DOHH2 (cell line): ENCODE data around the gene MLKL.

ENCODE experiments used
- H3F3A ChIP-seq: fragments of 200-600 bp; sonication (generic), shearing (Covaris generic); 2 replicates; pipeline ENCODE4 v1.6.0; 2016; ENCODE audit warnings: antibody characterized with exemption, mild to moderate bottlenecking; ENCODE audit not compliant: control insufficient read depth, insufficient read depth
- H3K27ac ChIP-seq: fragments of 200-600 bp; sonication (generic); 2 replicates; pipeline ENCODE4 v1.5.1; 2014; ENCODE audit warnings: low read depth, mild to moderate bottlenecking, low read length, moderate library complexity
- H3K27me3 ChIP-seq: fragments of 200-600 bp; sonication (generic); 2 replicates; pipeline ENCODE4 v1.6.1; 2014; ENCODE audit warnings: mild to moderate bottlenecking, low read length, mixed read lengths; ENCODE audit not compliant: control insufficient read depth
- H3K36me3 ChIP-seq: fragments of 200-600 bp; sonication (generic); 2 replicates; pipeline ENCODE4 v1.6.1; 2014; ENCODE audit warnings: mild to moderate bottlenecking, low read length, moderate library complexity, mixed read lengths; ENCODE audit not compliant: control insufficient read depth
- H3K4me1 ChIP-seq: fragments of 200-600 bp; sonication (generic); 2 replicates; pipeline ENCODE4 v1.6.1; 2014; ENCODE audit warnings: mild to moderate bottlenecking, low read length, mixed read lengths; ENCODE audit not compliant: control insufficient read depth
- H3K4me2 ChIP-seq: fragments of 200-600 bp; sonication (generic); 2 replicates; pipeline ENCODE4 v1.6.0; 2014; ENCODE audit warnings: mild to moderate bottlenecking, low read length, moderate library complexity
- H3K4me3 ChIP-seq: fragments of 200-600 bp; sonication (generic); 2 replicates; pipeline ENCODE4 v1.5.1; 2014; ENCODE audit warnings: mild to moderate bottlenecking, low read length, mixed read lengths
- H3K79me2 ChIP-seq: fragments of 200-600 bp; sonication (generic); 2 replicates; pipeline ENCODE4 v1.6.1; 2014; ENCODE audit warnings: mild to moderate bottlenecking, low read length, mixed read lengths; ENCODE audit not compliant: control insufficient read depth
- H3K9me2 ChIP-seq: fragments of 200-600 bp; sonication (generic); replicated peaks from 2 replicates; pipeline ENCODE4 v1.6.1; 2014; ENCODE audit warnings: mild to moderate bottlenecking, low read length, mixed read lengths; ENCODE audit not compliant: control insufficient read depth
- H3K9me3 ChIP-seq: fragments of 200-600 bp; sonication (generic); 2 replicates; pipeline ENCODE4 v1.6.1; 2014; ENCODE audit warnings: antibody characterized with exemption, low read length, mixed read lengths; ENCODE audit not compliant: control insufficient read depth, insufficient read depth
- H4K20me1 ChIP-seq: fragments of 200-600 bp; sonication (generic); 2 replicates; pipeline ENCODE4 v1.6.0; 2014; ENCODE audit warnings: low read depth, mild to moderate bottlenecking, antibody characterized with exemption, low read length, moderate library complexity; ENCODE audit not compliant: control insufficient read depth, insufficient read depth
- EZH2phosphoT487 ChIP-seq: fragments of 200-600 bp; sonication (generic); IDR thresholded peaks from 2 replicates; pipeline ENCODE4 v1.6.1; 2017; ENCODE audit warnings: borderline replicate concordance, mild to moderate bottlenecking, antibody characterized with exemption, low read length, moderate library complexity, mixed read lengths
- TF ChIP-seq, protein P1 (sequence below): fragments of 200-600 bp; sonication (generic); IDR thresholded peaks from one replicate; pipeline ENCODE4 v1.5.1; 2014; ENCODE audit warnings: antibody characterized with exemption, mild to moderate bottlenecking, low read depth, low read length; ENCODE audit not compliant: poor library complexity, severe bottlenecking

Gene MLKL

DNA sequence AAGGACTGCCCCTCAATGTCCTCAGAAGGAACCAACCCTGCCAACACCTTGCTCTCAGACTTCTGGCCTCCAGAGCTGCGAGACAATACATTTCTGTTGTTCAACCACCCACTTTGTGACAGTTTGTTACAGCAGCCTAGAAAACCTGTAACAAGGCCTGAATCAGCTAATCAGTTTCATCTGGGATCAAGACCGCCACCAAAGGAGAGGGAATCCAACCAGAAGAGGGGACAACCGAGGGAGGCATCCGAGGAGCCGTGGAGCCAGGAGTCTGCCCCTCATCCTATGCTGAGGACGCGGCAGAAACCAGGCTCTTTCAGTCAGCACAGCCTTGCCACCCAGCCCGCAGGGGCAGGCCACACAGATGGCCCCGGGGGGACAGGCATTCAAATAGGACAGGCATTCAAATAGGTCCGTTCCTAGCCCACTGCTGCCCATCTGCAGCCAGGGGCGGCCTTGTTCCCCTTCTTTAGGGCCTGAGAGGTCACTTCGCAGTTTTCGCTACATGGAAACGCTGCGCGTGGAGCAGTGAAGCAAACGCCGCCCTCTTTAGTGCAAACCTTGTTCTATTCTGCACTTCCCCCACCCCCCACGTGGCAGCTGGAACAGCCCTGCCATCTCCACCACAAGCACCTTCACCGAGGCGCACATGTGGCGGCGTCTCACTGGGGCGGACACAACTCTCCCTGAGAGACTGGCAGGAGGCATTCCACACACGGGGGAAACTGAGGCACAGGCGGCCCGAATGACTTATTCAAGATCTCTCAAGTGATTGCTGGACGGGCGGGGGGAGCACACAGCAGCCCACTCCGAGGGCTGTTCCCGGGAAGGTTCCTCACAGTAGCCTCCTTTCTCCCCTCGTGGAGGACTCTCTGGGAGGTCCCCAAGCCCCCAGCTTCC, 47.3 kb upstream of the MLKL start:
- Histone ChIP-seq H3K79me2 (no peaks in the 10 kb centered on the region), H3K27me3 (no peaks in the 10 kb centered on the region), H3K4me1 (no peaks in the 10 kb centered on the region), H3K9me3 (no peaks in the 10 kb centered on the region), H3K4me2 (no peak overlapping the region), H3K9me2 (no peaks in the 10 kb centered on the region), H3F3A (no peaks in the 10 kb centered on the region), H3K27ac (no peak overlapping the region), H3K36me3 (no peaks in the 10 kb centered on the region), H3K4me3 (no peak overlapping the region), H4K20me1 (no peaks in the 10 kb centered on the region)
- no peak for TF ChIP-seq EZH2phosphoT487
- TF ChIP-seq, protein P1, sequence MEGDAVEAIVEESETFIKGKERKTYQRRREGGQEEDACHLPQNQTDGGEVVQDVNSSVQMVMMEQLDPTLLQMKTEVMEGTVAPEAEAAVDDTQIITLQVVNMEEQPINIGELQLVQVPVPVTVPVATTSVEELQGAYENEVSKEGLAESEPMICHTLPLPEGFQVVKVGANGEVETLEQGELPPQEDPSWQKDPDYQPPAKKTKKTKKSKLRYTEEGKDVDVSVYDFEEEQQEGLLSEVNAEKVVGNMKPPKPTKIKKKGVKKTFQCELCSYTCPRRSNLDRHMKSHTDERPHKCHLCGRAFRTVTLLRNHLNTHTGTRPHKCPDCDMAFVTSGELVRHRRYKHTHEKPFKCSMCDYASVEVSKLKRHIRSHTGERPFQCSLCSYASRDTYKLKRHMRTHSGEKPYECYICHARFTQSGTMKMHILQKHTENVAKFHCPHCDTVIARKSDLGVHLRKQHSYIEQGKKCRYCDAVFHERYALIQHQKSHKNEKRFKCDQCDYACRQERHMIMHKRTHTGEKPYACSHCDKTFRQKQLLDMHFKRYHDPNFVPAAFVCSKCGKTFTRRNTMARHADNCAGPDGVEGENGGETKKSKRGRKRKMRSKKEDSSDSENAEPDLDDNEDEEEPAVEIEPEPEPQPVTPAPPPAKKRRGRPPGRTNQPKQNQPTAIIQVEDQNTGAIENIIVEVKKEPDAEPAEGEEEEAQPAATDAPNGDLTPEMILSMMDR: no peak

DNA sequence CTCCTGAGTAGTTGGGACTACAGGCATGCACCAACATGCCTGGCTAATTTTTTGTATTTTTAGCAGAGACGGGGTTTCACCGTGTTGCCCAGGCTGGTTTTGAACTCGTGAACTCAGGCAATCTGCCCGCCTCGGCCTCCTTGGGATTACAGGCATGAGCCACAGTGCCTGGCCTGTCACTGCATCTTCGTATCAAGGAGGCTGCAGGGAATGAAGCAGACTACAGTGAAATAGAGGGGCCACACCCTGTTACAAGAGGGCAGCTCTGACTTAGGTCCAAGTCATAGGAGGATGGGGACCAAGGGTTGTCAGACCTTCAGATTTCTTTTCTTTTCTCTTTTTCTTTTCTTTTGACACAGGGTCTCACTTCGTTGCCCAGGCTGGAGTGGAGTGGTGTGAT, 45.3 kb upstream of the MLKL start:
- TF ChIP-seq, protein P1: no peak
- no peak for TF ChIP-seq EZH2phosphoT487
- Histone ChIP-seq H4K20me1 (no peaks in the 10 kb centered on the region), H3K4me2 (no peak overlapping the region), H3K9me2 (no peaks in the 10 kb centered on the region), H3K27ac (no peak overlapping the region), H3K79me2 (no peaks in the 10 kb centered on the region), H3K36me3 (no peaks in the 10 kb centered on the region), H3K4me3 (no peak overlapping the region), H3K9me3 (no peaks in the 10 kb centered on the region), H3F3A (no peaks in the 10 kb centered on the region), H3K27me3 (no peaks in the 10 kb centered on the region), H3K4me1 (no peaks in the 10 kb centered on the region)

DNA sequence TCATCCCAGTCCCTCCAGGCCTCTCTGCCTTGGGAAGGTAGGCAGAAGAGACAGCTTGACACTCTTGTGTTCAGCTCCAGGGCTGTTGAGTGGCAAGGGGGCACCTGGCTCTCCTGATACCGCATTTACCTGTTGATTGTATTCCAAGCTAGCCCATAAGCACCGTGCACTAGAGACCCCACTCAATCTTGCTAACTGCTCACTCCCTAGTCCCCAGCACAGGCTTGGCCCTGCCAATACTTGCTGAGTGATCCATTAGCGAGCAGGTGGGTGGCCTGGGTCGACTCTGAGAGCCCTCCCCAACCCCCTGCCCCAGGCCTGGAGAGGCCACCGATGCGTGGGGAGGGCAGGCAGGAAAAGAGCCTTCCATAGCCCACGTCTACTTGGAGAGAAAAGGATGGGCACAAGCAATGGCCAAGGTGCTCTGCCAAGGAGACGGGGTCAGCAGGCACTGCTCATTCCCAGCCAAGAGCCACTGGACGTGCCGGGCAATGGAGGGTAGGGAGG, 44.5 kb upstream of the MLKL start:
- no peaks in the 10 kb centered on the region for H3F3A ChIP-seq
- no peaks in the 10 kb centered on the region for H3K36me3 ChIP-seq
- no peaks in the 10 kb centered on the region for H3K9me3 ChIP-seq
- no peak overlapping the region for H3K27ac ChIP-seq
- no peaks in the 10 kb centered on the region for H3K79me2 ChIP-seq
- H3K9me2 ChIP-seq: no peaks in the 10 kb centered on the region
- TF ChIP-seq, protein P1: no peak
- no peak for TF ChIP-seq EZH2phosphoT487
- H3K4me1 ChIP-seq: no peaks in the 10 kb centered on the region
- no peak overlapping the region for H3K4me3 ChIP-seq
- H4K20me1 ChIP-seq: no peaks in the 10 kb centered on the region
- no peaks in the 10 kb centered on the region for H3K27me3 ChIP-seq
- H3K4me2 ChIP-seq: no peak overlapping the region
